Thymus (tissue), 2 donors: ENCODE measurements around the gene PLEKHG1. TPM values are rescaled to one million over a fixed set of nuclear protein-coding genes. Genes with fewer than 3 reads are reported as not detected.

Experiments
- polyA plus RNA-seq: library from polyadenylated mRNA; stranded (reverse); fragments of 200-250 nt; gene quantifications from one replicate; pipeline ENCODE4 v1.2.3, GENCODE V29; 2013
- total RNA-seq: library from RNA; stranded (reverse); fragments of 120-200 nt; gene quantifications from one replicate; pipeline ENCODE4 v1.2.4, GENCODE V29; 2013
- donor health status: healthy.

Gene PLEKHG1
- total and polyA plus RNA-seq, 2 donors = 10.0 to 27.2 TPM

Other genes with a start within 250 kb of the PLEKHG1 start
- not detected for gene IYD, start 230.9 kb upstream of the PLEKHG1 start, total RNA-seq
- gene IYD, start 230.9 kb upstream of the PLEKHG1 start, polyA plus RNA-seq = 0.02 TPM